OCI-LY7 (cell line): ENCODE data around the gene BECN2. TPM values are rescaled to one million over a fixed set of nuclear protein-coding genes. Genes with fewer than 3 reads are reported as not detected.

Experiments
- BruUV-seq: library from RNA; stranded (reverse); fragments of 400-500 nt; replicated peaks from 2 replicates; lab custom pipeline; 2021; lab: Mats Ljungman, UMichigan
- CTCF ChIA-PET: fragments of 300-600 bp; sonication (Branson Sonifier 250); formaldehyde crosslinking; loops from one replicate; lab custom pipeline; 2022; ENCODE audit warnings: antibody characterized with exemption; ENCODE audit not compliant: unreplicated experiment; lab: Charles Lee
- POLR2A ChIA-PET: fragments of 300-600 bp; sonication (Branson Sonifier 250); formaldehyde crosslinking; loops from one replicate; lab custom pipeline; 2022; ENCODE audit warnings: antibody characterized with exemption; lab: Charles Lee
- DNase-seq: peaks from one replicate; pipeline ENCODE4 v3.0.0-alpha.2; 2015; ENCODE audit warnings: low spot score
- H2AFZ ChIP-seq: fragments of 200-600 bp; sonication (generic), shearing (Covaris generic); 2 replicates; pipeline ENCODE4 v1.6.1; 2014; ENCODE audit warnings: mild to moderate bottlenecking, antibody characterized with exemption, low read length, moderate library complexity
- H3K27ac ChIP-seq: fragments of 200-600 bp; sonication (generic); 2 replicates; pipeline ENCODE4 v1.5.1; 2014; ENCODE audit warnings: mixed run types, low read depth, mild to moderate bottlenecking, moderate library complexity, low read length, inconsistent platforms; ENCODE audit not compliant: poor library complexity, severe bottlenecking
- H3K36me3 ChIP-seq: fragments of 200-600 bp; sonication (generic); 2 replicates; pipeline ENCODE4 v1.6.1; 2014; ENCODE audit warnings: mild to moderate bottlenecking, antibody characterized with exemption, low read length, moderate library complexity, mixed read lengths; ENCODE audit not compliant: insufficient read depth
- H3K4me1 ChIP-seq: fragments of 200-600 bp; sonication (generic); 2 replicates; pipeline ENCODE4 v1.5.1; 2014; ENCODE audit warnings: mild to moderate bottlenecking, low read length; ENCODE audit not compliant: insufficient read depth, poor library complexity, severe bottlenecking
- H3K4me2 ChIP-seq: fragments of 200-600 bp; sonication (generic); 2 replicates; pipeline ENCODE4 v1.6.1; 2014; ENCODE audit warnings: mild to moderate bottlenecking, low read length
- H3K4me3 ChIP-seq: fragments of 200-600 bp; sonication (generic); 2 replicates; pipeline ENCODE4 v1.5.1; 2014; ENCODE audit warnings: mild to moderate bottlenecking, low read depth, low read length; ENCODE audit not compliant: poor library complexity, severe bottlenecking
- H3K79me2 ChIP-seq: fragments of 200-600 bp; sonication (generic); 2 replicates; pipeline ENCODE4 v1.6.1; 2016; ENCODE audit warnings: low read depth, mild to moderate bottlenecking, low read length, moderate library complexity, mixed read lengths; ENCODE audit not compliant: insufficient read depth
- H3K9me2 ChIP-seq: fragments of 200-600 bp; sonication (generic); 2 replicates; pipeline ENCODE4 v1.6.1; 2016; ENCODE audit warnings: mild to moderate bottlenecking, low read length, mixed read lengths; ENCODE audit not compliant: insufficient read depth
- H3K9me3 ChIP-seq: fragments of 200-600 bp; sonication (generic); 2 replicates; pipeline ENCODE4 v1.6.1; 2014; ENCODE audit warnings: mild to moderate bottlenecking, mixed run types, low read length, mixed read lengths
- H4K20me1 ChIP-seq: fragments of 200-600 bp; sonication (generic); 2 replicates; pipeline ENCODE4 v1.6.1; 2014; ENCODE audit warnings: mild to moderate bottlenecking, antibody characterized with exemption, low read length, moderate library complexity, mixed read lengths; ENCODE audit not compliant: insufficient read depth
- CTCF ChIP-seq: fragments of 200-600 bp; sonication (generic); conservative IDR thresholded peaks from 2 replicates; pipeline ENCODE4 v1.5.1; 2014; ENCODE audit warnings: mild to moderate bottlenecking, antibody characterized with exemption, low read length, moderate library complexity, mixed read lengths
- EZH2phosphoT487 ChIP-seq: fragments of 200-600 bp; sonication (generic); IDR thresholded peaks from 2 replicates; pipeline ENCODE4 v1.6.1; 2018; ENCODE audit warnings: low read depth, borderline replicate concordance, mild to moderate bottlenecking, mixed run types, antibody characterized with exemption, low read length, moderate library complexity, mixed read lengths
- intact Hi-C: fragments of 100-400 bp; cut with micrococcal nuclease; formaldehyde crosslinking; loops from one replicate; pipeline ENCODE4 v1.10.0; 2022; ENCODE audit not compliant: unreplicated experiment
- total RNA-seq, 2 experiments: library from RNA; depleted of rRNA in 1 of 2; stranded (reverse); fragments of >200 nt in 1 of 2; shearing (Covaris generic) in 1 of 2; gene quantifications; 2 replicates each; pipeline ENCODE4 v1.2.3, GENCODE V29; 2014 to 2022

BECN2 gene
- total RNA-seq, 2 experiments from 2014 or later, result not detected

GRCh38 chr1:241918879-241919278 is 38.7 kb upstream of the BECN2 start:
- intact Hi-C loops, result no loop called here
- ChIA-PET CTCF (no interaction called here), POLR2A (interaction anchor here (0.7 kb wide), 1 partner anchor 103 kb away, joined by 3 read pairs; no protein-coding TSS in a partner anchor)
- Histone ChIP-seq H2AFZ (no peak overlapping the region), H3K79me2 (no peaks in the 10 kb centered on the region), H3K4me2 (no peak overlapping the region), H3K9me2 (no peaks in the 10 kb centered on the region), H3K4me3 (no peak overlapping the region), H3K4me1 (no peaks in the 10 kb centered on the region), H3K27ac (no peak overlapping the region), H3K36me3 (no peaks in the 10 kb centered on the region), H3K9me3 (no peaks in the 10 kb centered on the region), H4K20me1 (no peaks in the 10 kb centered on the region)
- no peak for TF ChIP-seq EZH2phosphoT487
- TF ChIP-seq CTCF, result no peak
- no TSS peak for BruUV-seq
- DNase-seq, result no peak

GRCh38 chr1:241924080-241924808 is 33.3 kb upstream of the BECN2 start:
- no peak for DNase-seq
- Histone ChIP-seq H3K9me2 (no peaks in the 10 kb centered on the region), H3K4me3 (no peak overlapping the region), H4K20me1 (no peaks in the 10 kb centered on the region), H3K27ac (no peak overlapping the region), H3K4me1 (no peaks in the 10 kb centered on the region), H2AFZ (no peak overlapping the region), H3K36me3 (no peaks in the 10 kb centered on the region), H3K79me2 (no peaks in the 10 kb centered on the region), H3K9me3 (no peaks in the 10 kb centered on the region), H3K4me2 (no peak overlapping the region)
- no TSS peak for BruUV-seq
- intact Hi-C loops, result no loop called here
- ChIA-PET POLR2A (no interaction called here), CTCF (no interaction called here)
- TF ChIP-seq CTCF, result no peak
- no peak for TF ChIP-seq EZH2phosphoT487

GRCh38 chr1:241926141-241926540 is 31.4 kb upstream of the BECN2 start:
- no peaks in the 10 kb centered on the region for H4K20me1 ChIP-seq
- H2AFZ ChIP-seq, result no peak overlapping the region
- CTCF ChIA-PET, result no interaction called here
- no peaks in the 10 kb centered on the region for H3K79me2 ChIP-seq
- no peak for TF ChIP-seq CTCF
- no peak for TF ChIP-seq EZH2phosphoT487
- no peaks in the 10 kb centered on the region for H3K36me3 ChIP-seq
- POLR2A ChIA-PET, result no interaction called here
- intact Hi-C loops, result no loop called here
- H3K27ac ChIP-seq, result no peak overlapping the region
- no peak for DNase-seq
- BruUV-seq, result no TSS peak
- H3K4me1 ChIP-seq, result no peaks in the 10 kb centered on the region
- H3K9me3 ChIP-seq, result no peaks in the 10 kb centered on the region
- no peak overlapping the region for H3K4me3 ChIP-seq
- H3K4me2 ChIP-seq, result no peak overlapping the region
- no peaks in the 10 kb centered on the region for H3K9me2 ChIP-seq
